ENCODE measurements around the gene CMC2. TPM values are rescaled to one million over a fixed set of nuclear protein-coding genes. Genes with fewer than 3 reads are reported as not detected.

The CMC2 gene
- total RNA-seq: 10 to 100 TPM; 29.9 to 56.1 (median 38.1) TPM
- 45.5 TPM for total RNA-seq (2013)
- 11.6 to 38.1 (median 28.2) reads per million in 29 experiments for total RNA-seq

DNA sequence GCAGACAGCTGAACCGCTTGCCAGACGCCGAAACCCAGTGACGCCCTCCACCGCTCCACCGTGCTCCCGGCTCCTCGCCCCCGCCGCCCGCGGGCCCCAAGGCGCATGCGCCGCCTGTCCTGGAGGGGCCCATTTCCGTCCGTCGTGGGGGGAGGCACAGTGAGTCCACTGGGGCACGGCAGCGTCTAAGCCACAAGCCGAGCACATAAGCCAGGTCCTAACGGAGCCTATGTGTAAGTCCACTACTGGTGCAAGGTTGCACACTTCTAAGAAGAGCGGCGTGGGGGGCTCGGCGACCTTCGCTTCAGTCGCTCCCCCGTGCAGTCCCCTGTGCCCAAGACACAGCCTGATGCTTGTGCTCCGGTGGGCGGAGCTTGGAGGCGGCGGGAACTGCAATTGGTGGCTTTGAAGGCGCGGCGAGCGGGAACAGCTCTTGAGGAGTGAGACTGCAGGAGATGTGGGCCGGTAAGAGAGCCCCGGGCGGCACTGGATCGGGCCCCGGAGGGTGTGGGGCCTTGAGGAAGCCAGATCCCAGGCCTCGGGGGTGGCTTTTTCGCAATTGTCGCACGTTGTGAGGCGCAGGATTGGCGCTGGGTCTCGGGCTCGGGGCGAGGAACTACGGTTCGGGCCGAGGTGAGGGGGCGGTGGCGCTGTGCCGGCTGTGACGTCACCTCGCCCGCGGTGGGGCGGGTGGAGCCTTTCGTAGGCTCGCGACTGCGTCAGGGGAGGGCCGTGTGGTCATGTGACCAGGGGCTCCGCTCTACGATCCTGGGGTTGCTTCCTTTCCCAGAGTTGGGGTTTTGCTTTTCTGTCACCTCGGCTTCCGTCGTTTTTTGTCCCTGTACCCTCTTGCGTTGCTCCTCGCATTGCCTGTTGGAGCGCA, at the start of gene CMC2, which contains the start of gene CENPN:
TSS of gene CMC2 (minus strand) at position 73 of the 883 bp plus-strand sequence. CDS start 9,491 bp downstream, outside the sequence.
TSS of gene CENPN (plus strand) at position 402 of the 883 bp plus-strand sequence. CDS start 4,726 bp downstream, outside the sequence.
- Histone ChIP-seq H3K4me3 (ENCODE audit: control insufficient read depth in 1 of 2, extremely low read depth in 1 of 2, low read length in 1 of 2) (peak within 1 kb of the TSS; percentile 83 to 91), H3K4me1 (ENCODE audit: control insufficient read depth in 1 of 2, extremely low read depth in 1 of 2, insufficient read depth in 2 of 2, low read length in 2 of 2) (peaks cover 11 to 29% of the 10 kb centered on the region in 2 experiments), H3K36me3 (ENCODE audit: control insufficient read depth in 2 of 2, extremely low read depth in 1 of 2, insufficient read depth in 1 of 2, low read length in 1 of 2) (no peaks in the 10 kb centered on the region), H3K9me3 (no peaks in the 10 kb centered on the region), H3K27me3 (replicated peaks in 1 of 2; ENCODE audit: control insufficient read depth in 2 of 2, extremely low read depth in 1 of 2, insufficient read depth in 2 of 2, low read length in 1 of 2) (no peaks in the 10 kb centered on the region), H3K27ac (ENCODE audit: low read length) (peak within 1 kb of the TSS; percentile 96)
- Mint-ChIP-seq H3K27me3 (no peaks in the 10 kb centered on the region), H3K4me1 (peaks cover 43 to 47% (median 44%) of the 10 kb centered on the region in 3 donors), H3K4me3 (peak within 1 kb of the TSS; percentile 88 to 97 (median 93)), H3K27ac (peak within 1 kb of the TSS; percentile 100), H3K36me3 (peaks cover 4% of the 10 kb centered on the region), H3K9me3 (no peaks in the 10 kb centered on the region)
- ChIA-PET CTCF (interaction anchor here in 1 of 2 donors (0.6 to 4.9 kb wide), 6 partner anchors 9 to 81 kb away, joined by 3 to 29 read pairs (median 4); partner anchors contain the start of genes ATMIN and C16orf46), POLR2A (interaction anchor here in 1 of 2 donors (2.0 kb wide), 1 partner anchor 69 kb away, joined by 9 read pairs; the partner anchor contains the start of gene C16orf46)
- ATAC-seq (replicated peaks in 1 of 4): peak; percentile 82 to 86 (median 85)
- peak; percentile 96 to 99 (median 98) for DNase-seq
- under 1% methylated on average over 73 of the region's 75 CpGs for WGBS (ENCODE audit: insufficient coverage)

DNA sequence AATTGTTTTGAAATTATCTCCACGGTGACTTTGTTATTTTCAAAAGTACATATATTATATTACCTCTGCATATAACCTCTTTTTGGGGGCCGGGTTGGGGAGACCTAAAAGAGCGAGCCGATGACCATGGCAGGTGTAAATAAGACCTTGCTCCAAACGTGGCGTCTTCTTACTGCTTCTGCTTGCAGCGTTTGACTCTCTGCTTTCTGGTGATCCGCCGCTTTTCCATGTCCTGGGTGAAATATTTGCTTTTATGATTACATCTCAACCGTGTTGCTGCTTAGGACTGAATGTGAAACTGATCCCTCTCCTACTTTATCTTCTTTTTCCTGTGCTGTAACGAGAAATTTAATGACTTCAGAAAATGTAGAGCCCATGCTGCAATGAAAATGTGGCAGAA, 47.1 kb upstream of the CMC2 start:
- Mint-ChIP-seq H3K27me3 (peaks cover 0 to 3% of the 10 kb centered on the region in 2 donors), H3K4me3 (no peak overlapping the region), H3K36me3 (peaks cover 11% of the 10 kb centered on the region), H3K9me3 (peaks cover 12 to 18% (median 15%) of the 10 kb centered on the region in 3 donors), H3K27ac (no peak overlapping the region), H3K4me1 (no peaks in the 10 kb centered on the region)
- ATAC-seq (replicated peaks in 1 of 4) (no peak), DNase-seq (no peak)
- ChIA-PET CTCF (no interaction called here), POLR2A (no interaction called here)
- Histone ChIP-seq H3K27ac (ENCODE audit: low read length) (no peak overlapping the region), H3K9me3 (peaks cover 2% of the 10 kb centered on the region), H3K4me1 (ENCODE audit: control insufficient read depth in 1 of 2, extremely low read depth in 1 of 2, insufficient read depth in 2 of 2, low read length in 2 of 2) (no peaks in the 10 kb centered on the region), H3K36me3 (ENCODE audit: control insufficient read depth in 2 of 2, extremely low read depth in 1 of 2, insufficient read depth in 1 of 2, low read length in 1 of 2) (no peaks in the 10 kb centered on the region), H3K27me3 (replicated peaks in 1 of 2; ENCODE audit: control insufficient read depth in 2 of 2, extremely low read depth in 1 of 2, insufficient read depth in 2 of 2, low read length in 1 of 2) (no peaks in the 10 kb centered on the region), H3K4me3 (ENCODE audit: control insufficient read depth in 1 of 2, extremely low read depth in 1 of 2, low read length in 1 of 2) (no peak overlapping the region)
- WGBS (ENCODE audit: insufficient coverage): 90% methylated on average over 6 of the region's 11 CpGs

DNA sequence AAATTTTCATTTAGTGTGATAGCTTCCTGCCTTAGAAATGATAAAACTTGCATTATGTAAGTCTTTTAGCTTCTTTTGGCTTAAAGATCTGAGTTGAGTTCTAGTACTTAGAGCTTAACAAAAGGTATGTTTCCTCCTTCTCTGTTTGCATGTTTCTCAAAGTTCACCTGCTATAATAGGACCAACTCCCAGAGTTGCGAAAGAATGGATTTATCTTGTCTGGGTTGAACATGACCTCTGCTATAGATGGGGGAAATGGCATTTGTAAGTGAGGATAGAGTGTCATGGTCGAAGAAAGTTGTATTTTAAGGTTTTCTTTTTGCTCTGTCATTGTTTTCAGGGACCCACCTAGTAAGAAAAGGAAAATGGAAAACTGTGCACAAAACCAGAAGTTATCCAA, 36.1 kb upstream of the CMC2 start:
- no peak overlapping the region for H3K27ac Mint-ChIP-seq
- DNase-seq (no peak), ATAC-seq (replicated peaks in 1 of 4) (no peak)
- CTCF ChIA-PET: no interaction called here
- H3K36me3 Mint-ChIP-seq: peaks cover 47% of the 10 kb centered on the region
- H3K4me1 Mint-ChIP-seq: peaks cover 14 to 26% (median 17%) of the 10 kb centered on the region in 3 donors
- Histone ChIP-seq H3K27me3 (replicated peaks in 1 of 2; ENCODE audit: control insufficient read depth in 2 of 2, extremely low read depth in 1 of 2, insufficient read depth in 2 of 2, low read length in 1 of 2) (no peaks in the 10 kb centered on the region), H3K36me3 (ENCODE audit: control insufficient read depth in 2 of 2, extremely low read depth in 1 of 2, insufficient read depth in 1 of 2, low read length in 1 of 2) (peaks cover 4 to 53% of the 10 kb centered on the region in 2 donors), H3K4me3 (ENCODE audit: control insufficient read depth in 1 of 2, extremely low read depth in 1 of 2, low read length in 1 of 2) (no peak overlapping the region), H3K9me3 (no peaks in the 10 kb centered on the region), H3K27ac (ENCODE audit: low read length) (no peak overlapping the region), H3K4me1 (ENCODE audit: control insufficient read depth in 1 of 2, extremely low read depth in 1 of 2, insufficient read depth in 2 of 2, low read length in 2 of 2) (peaks cover 0 to 11% of the 10 kb centered on the region in 2 experiments)
- no peaks in the 10 kb centered on the region for H3K27me3 Mint-ChIP-seq
- no peak overlapping the region for H3K4me3 Mint-ChIP-seq
- WGBS (ENCODE audit: insufficient coverage): no CpG with 5 or more reads among the region's 2 CpGs
- no peaks in the 10 kb centered on the region for H3K9me3 Mint-ChIP-seq
- POLR2A ChIA-PET: interaction anchor here in 1 of 2 donors (0.6 kb wide), 1 partner anchor 99 kb away, joined by 3 read pairs; no protein-coding TSS in a partner anchor

DNA sequence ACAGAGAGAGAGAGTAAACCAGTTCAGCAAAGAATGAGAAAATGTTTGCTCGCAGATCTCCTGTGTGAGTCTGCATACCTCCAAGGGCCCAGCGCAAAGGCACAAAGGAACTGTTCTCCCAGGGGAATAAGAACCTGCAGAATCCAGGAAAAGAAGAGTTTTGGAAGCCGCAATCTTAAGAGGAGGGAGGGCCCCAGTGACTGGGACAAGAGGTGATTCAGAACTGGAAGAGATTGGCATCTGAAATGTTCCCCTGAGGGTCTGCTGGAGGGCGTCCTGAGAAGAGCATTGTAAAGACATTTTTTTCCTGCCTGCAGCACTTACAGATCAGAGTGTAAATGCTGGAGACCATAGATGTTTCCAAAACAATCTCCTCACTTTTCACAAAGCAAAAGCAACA, 35.0 kb upstream of the CMC2 start:
- Histone ChIP-seq H3K36me3 (ENCODE audit: control insufficient read depth in 2 of 2, extremely low read depth in 1 of 2, insufficient read depth in 1 of 2, low read length in 1 of 2) (peaks cover 4 to 53% of the 10 kb centered on the region in 2 donors), H3K4me1 (ENCODE audit: control insufficient read depth in 1 of 2, extremely low read depth in 1 of 2, insufficient read depth in 2 of 2, low read length in 2 of 2) (peaks cover 4 to 22% of the 10 kb centered on the region in 2 experiments), H3K9me3 (no peaks in the 10 kb centered on the region), H3K27me3 (replicated peaks in 1 of 2; ENCODE audit: control insufficient read depth in 2 of 2, extremely low read depth in 1 of 2, insufficient read depth in 2 of 2, low read length in 1 of 2) (no peaks in the 10 kb centered on the region), H3K4me3 (ENCODE audit: control insufficient read depth in 1 of 2, extremely low read depth in 1 of 2, low read length in 1 of 2) (no peak overlapping the region), H3K27ac (ENCODE audit: low read length) (no peak overlapping the region)
- ChIA-PET POLR2A (no interaction called here), CTCF (no interaction called here)
- H3K36me3 Mint-ChIP-seq: peaks cover 47% of the 10 kb centered on the region
- H3K9me3 Mint-ChIP-seq: no peaks in the 10 kb centered on the region
- WGBS (ENCODE audit: insufficient coverage): 100% methylated on average over 3 of the region's 4 CpGs
- no peaks in the 10 kb centered on the region for H3K27me3 Mint-ChIP-seq
- peaks cover 25 to 37% (median 28%) of the 10 kb centered on the region in 3 donors for H3K4me1 Mint-ChIP-seq
- ATAC-seq (replicated peaks in 1 of 4) (no peak), DNase-seq (no peak)
- no peak overlapping the region for H3K27ac Mint-ChIP-seq
- no peak overlapping the region for H3K4me3 Mint-ChIP-seq

DNA sequence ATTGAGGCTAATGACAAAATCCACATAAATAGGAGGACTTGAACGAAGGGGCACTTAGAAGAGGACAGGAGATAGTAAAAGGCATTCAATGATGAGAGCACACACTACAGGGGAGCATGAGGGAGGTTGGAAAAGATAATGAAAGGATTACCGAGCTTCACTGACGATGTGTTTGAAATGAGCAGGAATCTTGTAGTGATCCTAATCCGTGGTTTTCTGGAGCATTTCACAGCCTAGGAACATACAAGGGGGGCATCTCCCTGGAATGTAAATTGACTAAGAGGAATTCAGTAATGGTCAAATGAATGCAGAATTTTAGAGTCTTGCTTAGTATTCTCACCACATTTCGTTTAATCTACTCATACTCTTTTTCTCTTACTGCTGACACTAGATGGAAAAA, 34.2 kb upstream of the CMC2 start:
- H3K27me3 ChIP-seq (replicated peaks in 1 of 2; ENCODE audit: control insufficient read depth in 2 of 2, extremely low read depth in 1 of 2, insufficient read depth in 2 of 2, low read length in 1 of 2): no peaks in the 10 kb centered on the region
- H3K36me3 Mint-ChIP-seq: peaks cover 47% of the 10 kb centered on the region
- no peak overlapping the region for H3K4me3 ChIP-seq (ENCODE audit: control insufficient read depth in 1 of 2, extremely low read depth in 1 of 2, low read length in 1 of 2)
- H3K36me3 ChIP-seq (ENCODE audit: control insufficient read depth in 2 of 2, extremely low read depth in 1 of 2, insufficient read depth in 1 of 2, low read length in 1 of 2): peaks cover 4 to 52% of the 10 kb centered on the region in 2 donors
- no peaks in the 10 kb centered on the region for H3K9me3 ChIP-seq
- DNase-seq (no peak), ATAC-seq (replicated peaks in 1 of 4) (no peak)
- no peaks in the 10 kb centered on the region for H3K9me3 Mint-ChIP-seq
- no peak overlapping the region for H3K27ac ChIP-seq (ENCODE audit: low read length)
- CTCF ChIA-PET: no interaction called here
- H3K4me1 ChIP-seq (ENCODE audit: control insufficient read depth in 1 of 2, extremely low read depth in 1 of 2, insufficient read depth in 2 of 2, low read length in 2 of 2): peaks cover 5 to 27% of the 10 kb centered on the region in 2 experiments
- WGBS (ENCODE audit: insufficient coverage): 100% methylated on average over 2 of the region's 5 CpGs
- H3K4me3 Mint-ChIP-seq: no peak overlapping the region
- peaks cover 29 to 40% (median 30%) of the 10 kb centered on the region in 3 donors for H3K4me1 Mint-ChIP-seq
- H3K27ac Mint-ChIP-seq: peak overlapping the region in 1 of 2 donors; percentile 26
- POLR2A ChIA-PET: no interaction called here
- no peaks in the 10 kb centered on the region for H3K27me3 Mint-ChIP-seq

DNA sequence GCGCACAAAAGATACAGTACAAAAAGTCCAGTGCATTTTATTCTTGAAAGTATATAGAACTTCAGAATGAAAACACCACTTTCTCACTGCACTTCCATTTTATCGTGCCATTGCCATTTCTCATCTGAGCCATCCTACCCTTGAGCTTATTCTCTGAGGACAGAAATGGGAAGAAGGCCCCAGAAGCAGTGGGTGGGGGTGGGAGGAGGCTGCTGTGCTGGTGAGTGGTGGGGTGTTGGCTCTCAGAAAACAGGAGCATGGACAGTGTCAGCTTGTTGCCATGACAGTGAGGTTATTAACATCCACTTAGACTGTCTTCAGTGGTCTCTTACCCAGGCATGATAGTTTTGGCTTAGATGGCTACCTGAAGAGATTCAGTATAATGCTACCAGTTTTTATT, 33.4 kb upstream of the CMC2 start:
- Mint-ChIP-seq H3K36me3 (peaks cover 43% of the 10 kb centered on the region), H3K27ac (peak overlapping the region in 1 of 2 donors; percentile 6), H3K4me3 (no peak overlapping the region), H3K27me3 (no peaks in the 10 kb centered on the region), H3K4me1 (peaks cover 29 to 43% (median 32%) of the 10 kb centered on the region in 3 donors), H3K9me3 (no peaks in the 10 kb centered on the region)
- H3K27ac ChIP-seq (ENCODE audit: low read length): no peak overlapping the region
- ATAC-seq (replicated peaks in 1 of 4) (no peak), DNase-seq (no peak)
- no peaks in the 10 kb centered on the region for H3K9me3 ChIP-seq
- peaks cover 4 to 45% of the 10 kb centered on the region in 2 donors for H3K36me3 ChIP-seq (ENCODE audit: control insufficient read depth in 2 of 2, extremely low read depth in 1 of 2, insufficient read depth in 1 of 2, low read length in 1 of 2)
- ChIA-PET CTCF (interaction anchor here in 1 of 2 donors (0.6 kb wide), 3 partner anchors 36 to 40 kb away, joined by 4 to 7 read pairs (median 6); no protein-coding TSS in a partner anchor), POLR2A (no interaction called here)
- peaks cover 5 to 31% of the 10 kb centered on the region in 2 experiments for H3K4me1 ChIP-seq (ENCODE audit: control insufficient read depth in 1 of 2, extremely low read depth in 1 of 2, insufficient read depth in 2 of 2, low read length in 2 of 2)
- no CpG with 5 or more reads among the region's 2 CpGs for WGBS (ENCODE audit: insufficient coverage)
- no peak overlapping the region for H3K4me3 ChIP-seq (ENCODE audit: control insufficient read depth in 1 of 2, extremely low read depth in 1 of 2, low read length in 1 of 2)
- no peaks in the 10 kb centered on the region for H3K27me3 ChIP-seq (replicated peaks in 1 of 2; ENCODE audit: control insufficient read depth in 2 of 2, extremely low read depth in 1 of 2, insufficient read depth in 2 of 2, low read length in 1 of 2)

All from T-cell (primary cell).